Measurements from ENCODE around the gene KLHDC8A. TPM values are rescaled to one million over a fixed set of nuclear protein-coding genes. Genes with fewer than 3 reads are reported as not detected.

Gene KLHDC8A
- total RNA-seq, 1 experiment from 2014 or later: 0.49 TPM

DNA sequence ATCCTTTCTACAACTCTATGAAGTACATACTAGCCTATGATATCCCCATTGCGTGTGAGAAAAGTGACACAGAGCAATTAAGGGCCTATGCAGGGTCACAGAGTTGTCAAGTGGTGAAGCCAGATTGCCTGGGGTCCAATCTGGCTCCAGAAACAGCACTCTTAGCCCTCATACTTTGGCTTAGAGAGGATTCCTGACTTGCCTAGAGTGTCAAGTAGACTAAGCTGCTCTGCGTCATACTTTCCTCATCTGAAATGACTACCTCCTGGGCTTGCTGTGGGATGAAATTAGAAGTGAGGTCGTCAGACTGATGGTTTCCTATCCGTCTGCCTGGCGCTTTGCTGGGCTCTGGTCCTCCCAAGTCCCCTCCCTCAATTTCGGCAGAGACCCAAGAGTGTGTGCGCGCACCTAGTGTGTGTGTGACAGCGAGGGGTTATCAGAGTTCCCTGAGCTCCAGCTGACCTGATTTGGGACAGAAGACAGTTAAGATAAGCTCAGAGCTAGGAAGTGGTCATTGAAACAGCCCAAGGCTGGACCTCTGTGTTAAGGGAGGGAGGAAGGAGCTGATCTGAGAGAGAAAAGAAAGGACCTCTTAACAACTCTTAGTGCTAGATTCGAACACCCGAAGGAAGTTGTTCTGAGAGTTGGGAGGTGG lies 29.8 kb downstream of the KLHDC8A start:
- H3K27ac ChIP-seq (ENCODE audit: low read depth, low read length): no peak overlapping the region
- no peaks in the 10 kb centered on the region for H3K9me2 ChIP-seq (ENCODE audit: insufficient read depth)
- intact Hi-C loops (cut with micrococcal nuclease): loop anchor here (5.0 kb wide), 1 partner anchor 340 kb away; no protein-coding TSS in a partner anchor
- no peak for DNase-seq (ENCODE audit: low read depth, low spot score)
- RAD21 ChIA-PET (ENCODE audit: low non-redundant PET in 1 of 2, low total read pairs in 2 of 2, uncharacterized antibody in 2 of 2, unreplicated experiment in 2 of 2): interaction anchor here in 1 of 2 experiments (0.6 to 3.7 kb wide), 3 partner anchors 52 to 197 kb away, joined by 3 to 60 read pairs (median 24); no protein-coding TSS in a partner anchor
- no peaks in the 10 kb centered on the region for H3K79me2 ChIP-seq (ENCODE audit: insufficient read depth, low read length)
- TF ChIP-seq, protein P1, sequence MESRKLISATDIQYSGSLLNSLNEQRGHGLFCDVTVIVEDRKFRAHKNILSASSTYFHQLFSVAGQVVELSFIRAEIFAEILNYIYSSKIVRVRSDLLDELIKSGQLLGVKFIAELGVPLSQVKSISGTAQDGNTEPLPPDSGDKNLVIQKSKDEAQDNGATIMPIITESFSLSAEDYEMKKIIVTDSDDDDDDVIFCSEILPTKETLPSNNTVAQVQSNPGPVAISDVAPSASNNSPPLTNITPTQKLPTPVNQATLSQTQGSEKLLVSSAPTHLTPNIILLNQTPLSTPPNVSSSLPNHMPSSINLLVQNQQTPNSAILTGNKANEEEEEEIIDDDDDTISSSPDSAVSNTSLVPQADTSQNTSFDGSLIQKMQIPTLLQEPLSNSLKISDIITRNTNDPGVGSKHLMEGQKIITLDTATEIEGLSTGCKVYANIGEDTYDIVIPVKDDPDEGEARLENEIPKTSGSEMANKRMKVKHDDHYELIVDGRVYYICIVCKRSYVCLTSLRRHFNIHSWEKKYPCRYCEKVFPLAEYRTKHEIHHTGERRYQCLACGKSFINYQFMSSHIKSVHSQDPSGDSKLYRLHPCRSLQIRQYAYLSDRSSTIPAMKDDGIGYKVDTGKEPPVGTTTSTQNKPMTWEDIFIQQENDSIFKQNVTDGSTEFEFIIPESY (IDR thresholded peaks at IDR 0.05; ENCODE audit: extremely low read depth, insufficient replicate concordance, low read length): no peak
- TF ChIP-seq, protein P2, sequence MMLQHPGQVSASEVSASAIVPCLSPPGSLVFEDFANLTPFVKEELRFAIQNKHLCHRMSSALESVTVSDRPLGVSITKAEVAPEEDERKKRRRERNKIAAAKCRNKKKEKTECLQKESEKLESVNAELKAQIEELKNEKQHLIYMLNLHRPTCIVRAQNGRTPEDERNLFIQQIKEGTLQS (IDR thresholded peaks at IDR 0.05): no peak
- no peak for TF ChIP-seq SIN3A (IDR thresholded peaks at IDR 0.05; ENCODE audit: low read depth)
- no peaks in the 10 kb centered on the region for H4K20me1 ChIP-seq (ENCODE audit: insufficient read depth)
- no peaks in the 10 kb centered on the region for H3K27me3 ChIP-seq (ENCODE audit: insufficient read depth, low read length)
- ATAC-seq: no peak
- no peaks in the 10 kb centered on the region for H3K36me3 ChIP-seq (ENCODE audit: control insufficient read depth in 1 of 2, insufficient read depth in 2 of 2, low read length in 2 of 2)
- CTCF ChIA-PET: interaction anchor here (10.6 kb wide), 1 partner anchor 53 kb away, joined by 397 read pairs; no protein-coding TSS in a partner anchor
- POLR2A ChIA-PET: no interaction called here
- H3K9ac ChIP-seq (ENCODE audit: low read length): no peak overlapping the region
- H3K4me2 ChIP-seq (ENCODE audit: low read length): no peak overlapping the region
- H3K4me1 ChIP-seq (ENCODE audit: control insufficient read depth in 1 of 2, insufficient read depth in 2 of 2, low read length in 2 of 2): peaks cover under 1 to 11% of the 10 kb centered on the region in 2 experiments; a peak in 1 of 4 replicates
- no TSS peak for BruUV-seq (replicated peaks)
- H3K9me3 ChIP-seq (ENCODE audit: control insufficient read depth in 1 of 2, insufficient read depth in 1 of 2, low read depth in 1 of 2, low read length in 2 of 2): no peaks in the 10 kb centered on the region
- no peak overlapping the region for H2AFZ ChIP-seq (ENCODE audit: low read depth, low read length, poor library complexity, severe bottlenecking)
- H3K4me3 ChIP-seq (replicated peaks in 1 of 2; ENCODE audit: low read depth in 1 of 2, low read length in 2 of 2): no peak overlapping the region
